ENCODE measurements around the gene MBP. TPM values are rescaled to one million over a fixed set of nuclear protein-coding genes. Genes with fewer than 3 reads are reported as not detected.
"Not testable (repeated sequence)": the region's sequence is repeated elsewhere in the genome, so short reads cannot be mapped to it uniquely, and the experiment has no call there.

Gene MBP
- total RNA-seq, 1 donor = 80.7 TPM

- Histone ChIP-seq H3K9me3 (ENCODE audit: low read depth, low read length) (no peaks in the 10 kb centered on the region), H3K27me3 (ENCODE audit: insufficient read depth, low read length) (no peaks in the 10 kb centered on the region), H3K4me3 (ENCODE audit: low read length) (no peak overlapping the region), H3K4me1 (ENCODE audit: insufficient read depth, low read length) (peaks cover 8% of the 10 kb centered on the region)
Measured at GRCh38 chr18:76958692-76959341, 173.8 kb downstream of the MBP start.

DNA sequence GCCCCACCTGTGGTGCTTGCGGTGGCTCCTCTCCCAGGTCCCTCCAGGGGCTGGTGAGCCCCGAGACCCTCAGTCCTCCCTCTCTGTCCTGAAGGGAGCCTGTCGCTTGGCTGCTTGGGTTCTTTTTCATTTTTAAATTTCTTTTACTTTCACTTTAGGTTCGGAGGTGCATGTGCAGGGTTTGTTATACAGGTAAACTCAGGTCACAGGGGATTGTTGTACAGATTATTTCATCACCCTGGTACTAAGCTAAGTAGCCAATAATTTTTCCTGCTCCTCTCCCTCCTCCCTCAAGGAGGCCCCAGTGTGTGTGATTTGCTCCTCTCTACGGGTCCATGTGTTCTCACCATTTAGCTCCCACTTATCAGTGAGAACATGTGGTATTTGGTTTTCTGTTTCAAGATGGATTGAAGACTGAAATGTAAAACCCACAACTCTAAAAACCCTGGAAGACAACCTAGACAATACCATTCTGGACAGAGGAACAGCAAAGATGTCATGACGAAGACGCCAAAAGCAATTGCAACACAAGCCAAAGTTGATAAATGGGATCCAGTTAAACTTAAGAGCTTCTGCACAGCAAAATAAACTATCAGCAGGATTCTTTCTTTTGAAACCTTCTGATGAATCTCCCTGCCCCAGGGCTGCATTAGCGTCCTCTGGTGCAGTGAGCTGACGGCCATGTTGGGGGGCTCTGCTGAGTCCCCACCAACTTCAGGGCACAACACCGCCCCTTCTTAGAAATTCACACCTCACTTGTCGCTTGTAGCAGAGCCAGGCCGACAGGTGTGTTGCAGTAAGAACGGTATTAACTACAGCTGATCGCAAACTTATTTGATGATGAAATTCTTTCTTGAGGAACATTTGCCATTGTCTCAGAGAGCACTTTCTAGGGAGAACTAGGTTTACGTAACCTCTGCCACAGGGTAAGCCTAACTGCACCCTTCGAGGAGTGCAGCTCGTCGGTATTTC is 174.9 kb downstream of the MBP start:
- H3K27me3 ChIP-seq (ENCODE audit: insufficient read depth, low read length) = no peaks in the 10 kb centered on the region
- no peaks in the 10 kb centered on the region for H3K9me3 ChIP-seq (ENCODE audit: low read depth, low read length)
- H3K4me1 ChIP-seq (ENCODE audit: insufficient read depth, low read length) = no peaks in the 10 kb centered on the region
- H3K4me3 ChIP-seq (ENCODE audit: low read length) = no peak overlapping the region

DNA sequence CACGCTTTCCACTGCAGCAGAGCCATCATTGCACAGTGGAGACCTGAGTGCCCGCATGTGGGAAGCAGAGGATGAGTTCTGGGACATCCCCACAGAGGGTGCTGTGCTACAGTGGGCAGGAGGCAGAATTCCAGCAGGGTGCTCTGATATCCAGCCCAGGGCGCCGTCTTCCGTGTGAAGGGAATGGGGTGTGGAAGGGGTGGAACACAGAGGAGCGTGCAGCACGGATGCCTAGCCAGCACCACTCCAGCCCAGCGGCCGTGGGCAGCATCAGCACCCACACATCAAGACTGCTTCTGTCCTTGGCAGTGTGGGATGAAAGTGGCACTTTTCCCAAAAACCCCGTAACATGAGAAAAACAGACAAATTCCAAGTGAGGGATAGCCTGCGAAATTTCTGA is 175.9 kb downstream of the MBP start:
- Histone ChIP-seq H3K4me3 (ENCODE audit: low read length) (no peak overlapping the region), H3K27me3 (ENCODE audit: insufficient read depth, low read length) (no peaks in the 10 kb centered on the region), H3K9me3 (ENCODE audit: low read depth, low read length) (no peaks in the 10 kb centered on the region), H3K4me1 (ENCODE audit: insufficient read depth, low read length) (no peaks in the 10 kb centered on the region)

- no peak overlapping the region for H3K4me3 ChIP-seq (ENCODE audit: low read length)
- H3K9me3 ChIP-seq (ENCODE audit: low read depth, low read length) = no peaks in the 10 kb centered on the region
- H3K4me1 ChIP-seq (ENCODE audit: insufficient read depth, low read length) = no peaks in the 10 kb centered on the region
- no peaks in the 10 kb centered on the region for H3K27me3 ChIP-seq (ENCODE audit: insufficient read depth, low read length)
Measured at GRCh38 chr18:76955524-76956170, 176.9 kb downstream of the MBP start.

DNA sequence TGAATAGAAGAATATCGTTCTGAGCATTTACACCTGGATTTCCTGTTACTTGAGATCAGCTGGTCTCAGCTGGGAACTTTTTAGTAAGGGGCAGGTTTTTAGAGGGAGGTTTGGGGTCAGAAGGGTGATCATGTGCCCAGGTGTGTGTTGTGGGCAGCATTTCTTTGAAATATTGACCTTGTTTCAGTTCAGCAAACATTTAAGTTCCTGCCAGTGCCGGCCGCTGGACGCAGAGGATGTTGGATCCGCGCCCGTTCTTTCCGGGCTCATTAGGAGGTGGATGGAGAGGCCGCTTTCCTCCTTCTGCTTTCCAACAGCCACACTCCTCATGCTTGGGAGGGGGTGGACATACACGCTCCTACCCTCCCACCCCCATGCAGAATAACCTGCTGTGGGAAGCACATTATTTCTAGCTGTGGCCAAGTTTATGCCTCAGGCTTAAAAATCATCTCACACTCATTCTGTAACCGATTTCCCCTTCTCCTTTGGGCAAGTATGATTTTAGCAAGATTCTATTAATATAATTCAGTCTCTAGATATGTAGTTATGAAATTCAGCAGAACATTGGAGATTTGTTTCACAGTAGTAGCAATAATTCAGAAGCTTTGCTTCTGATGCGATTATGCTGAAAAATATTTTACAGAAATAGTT is 178.9 kb downstream of the MBP start:
- H3K27me3 ChIP-seq (ENCODE audit: insufficient read depth, low read length) = no peaks in the 10 kb centered on the region
- H3K4me1 ChIP-seq (ENCODE audit: insufficient read depth, low read length) = no peaks in the 10 kb centered on the region
- no peak overlapping the region for H3K4me3 ChIP-seq (ENCODE audit: low read length)
- H3K9me3 ChIP-seq (ENCODE audit: low read depth, low read length) = no peaks in the 10 kb centered on the region

GRCh38 chr18:76953156-76953555 is 179.4 kb downstream of the MBP start:
- no peaks in the 10 kb centered on the region for H3K27me3 ChIP-seq (ENCODE audit: insufficient read depth, low read length)
- H3K4me3 ChIP-seq (ENCODE audit: low read length) = no peak overlapping the region
- H3K9me3 ChIP-seq (ENCODE audit: low read depth, low read length) = no peaks in the 10 kb centered on the region
- H3K4me1 ChIP-seq (ENCODE audit: insufficient read depth, low read length) = no peaks in the 10 kb centered on the region

DNA sequence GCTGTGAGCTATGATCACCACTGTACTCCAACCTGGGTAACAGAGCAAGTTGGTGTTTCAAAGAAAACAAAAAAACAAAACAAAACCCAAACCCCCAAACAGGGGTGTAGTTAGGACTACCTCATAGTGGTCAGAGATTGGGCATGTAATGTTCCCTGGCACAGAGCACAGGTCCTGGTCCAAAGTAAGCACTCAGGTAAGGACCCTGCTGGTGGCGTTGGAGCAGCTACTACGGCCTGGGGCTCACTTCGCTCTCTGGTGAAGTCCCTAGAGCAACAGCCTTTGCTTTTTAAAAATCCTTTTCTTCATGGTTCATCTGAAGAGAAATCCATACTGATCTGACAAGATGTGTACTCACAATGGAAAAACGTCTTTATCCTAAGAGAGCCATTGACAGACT is 179.8 kb downstream of the MBP start:
- H3K9me3 ChIP-seq (ENCODE audit: low read depth, low read length) = no peaks in the 10 kb centered on the region
- H3K27me3 ChIP-seq (ENCODE audit: insufficient read depth, low read length) = no peaks in the 10 kb centered on the region
- H3K4me1 ChIP-seq (ENCODE audit: insufficient read depth, low read length) = no peaks in the 10 kb centered on the region
- no peak overlapping the region for H3K4me3 ChIP-seq (ENCODE audit: low read length)

GRCh38 chr18:76951456-76952247 is 180.9 kb downstream of the MBP start:
- Histone ChIP-seq H3K27me3 (ENCODE audit: insufficient read depth, low read length) (no peaks in the 10 kb centered on the region), H3K4me3 (ENCODE audit: low read length) (no peak overlapping the region), H3K9me3 (ENCODE audit: low read depth, low read length) (no peaks in the 10 kb centered on the region), H3K4me1 (ENCODE audit: insufficient read depth, low read length) (no peaks in the 10 kb centered on the region)

GRCh38 chr18:76948345-76948744 is 184.2 kb downstream of the MBP start:
- H3K27me3 ChIP-seq (ENCODE audit: insufficient read depth, low read length) = no peaks in the 10 kb centered on the region
- H3K9me3 ChIP-seq (ENCODE audit: low read depth, low read length) = no peaks in the 10 kb centered on the region
- no peaks in the 10 kb centered on the region for H3K4me1 ChIP-seq (ENCODE audit: insufficient read depth, low read length)
- no peak overlapping the region for H3K4me3 ChIP-seq (ENCODE audit: low read length)

DNA sequence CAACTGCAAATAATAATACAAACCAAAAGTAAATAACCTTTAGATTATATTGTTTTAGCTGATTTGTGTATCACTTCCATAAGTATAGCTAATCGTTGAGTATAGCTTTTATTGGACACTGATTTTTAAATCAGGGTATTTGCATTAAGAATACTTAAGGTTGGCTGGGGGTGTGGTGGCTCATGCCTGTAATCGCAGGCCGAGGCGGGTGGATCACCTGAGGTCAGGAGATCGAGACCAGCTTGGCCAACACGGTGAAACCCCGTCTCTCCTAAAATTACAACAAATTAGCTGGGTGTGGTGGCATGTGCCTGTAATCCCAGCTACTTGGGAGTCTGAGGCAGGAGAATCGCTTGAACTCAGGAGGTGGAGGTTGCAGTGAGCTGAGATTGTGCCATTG is 188.2 kb downstream of the MBP start:
- H3K4me3 ChIP-seq (ENCODE audit: low read length); H3K27me3 ChIP-seq (ENCODE audit: insufficient read depth, low read length); H3K9me3 ChIP-seq (ENCODE audit: low read depth, low read length); H3K4me1 ChIP-seq (ENCODE audit: insufficient read depth, low read length): not testable (repeated sequence)

- no peaks in the 10 kb centered on the region for H3K4me1 ChIP-seq (ENCODE audit: insufficient read depth, low read length)
- no peak overlapping the region for H3K4me3 ChIP-seq (ENCODE audit: low read length)
- no peaks in the 10 kb centered on the region for H3K9me3 ChIP-seq (ENCODE audit: low read depth, low read length)
- no peaks in the 10 kb centered on the region for H3K27me3 ChIP-seq (ENCODE audit: insufficient read depth, low read length)
Measured at GRCh38 chr18:76943542-76944339, 188.8 kb downstream of the MBP start.

DNA sequence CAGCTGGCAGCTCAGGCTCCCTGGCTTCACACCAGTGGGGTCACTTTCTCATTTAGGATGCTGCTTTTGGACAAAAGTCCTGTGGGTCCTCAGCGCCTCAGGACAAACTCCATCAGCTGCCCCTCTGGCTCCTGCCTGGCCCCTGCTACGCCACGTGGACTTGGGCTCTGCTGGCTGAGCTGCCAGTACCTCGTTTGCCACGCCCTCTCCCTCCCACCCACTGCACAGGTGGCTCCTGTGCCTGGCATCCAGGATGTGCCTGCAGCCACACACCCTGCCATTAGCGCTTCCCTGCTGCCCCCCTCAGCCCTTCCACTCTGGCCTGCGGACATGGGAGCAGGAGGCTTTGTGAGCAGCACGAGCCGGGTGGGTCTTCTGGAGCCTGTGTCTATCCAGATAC is 191.3 kb downstream of the MBP start:
- H3K27me3 ChIP-seq (ENCODE audit: insufficient read depth, low read length) = no peaks in the 10 kb centered on the region

DNA sequence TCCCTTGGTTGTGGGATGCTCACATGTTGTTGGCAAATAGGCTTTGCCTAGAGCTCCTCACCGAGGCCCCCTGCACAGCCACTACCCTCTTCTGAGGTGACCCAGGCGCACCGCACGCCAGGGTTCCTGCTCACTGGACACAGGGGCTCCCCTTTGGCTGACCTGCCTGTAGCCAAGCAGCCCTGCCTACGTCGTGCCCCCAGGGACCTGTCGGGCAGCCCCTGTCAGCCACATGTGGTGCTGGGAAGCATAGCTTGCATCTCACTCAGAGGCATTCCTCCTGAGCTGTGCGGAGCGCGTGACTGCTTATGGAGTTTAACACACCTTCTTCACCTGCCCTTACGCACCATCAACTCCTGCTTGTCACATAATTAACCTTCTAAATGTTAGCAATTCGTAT is 194.0 kb downstream of the MBP start:
- no peaks in the 10 kb centered on the region for H3K9me3 ChIP-seq (ENCODE audit: low read depth, low read length)
- no peaks in the 10 kb centered on the region for H3K4me1 ChIP-seq (ENCODE audit: insufficient read depth, low read length)
- no peak overlapping the region for H3K4me3 ChIP-seq (ENCODE audit: low read length)
- no peaks in the 10 kb centered on the region for H3K27me3 ChIP-seq (ENCODE audit: insufficient read depth, low read length)

More for the DNA sequence above, 191.3 kb downstream of the MBP start:
- Histone ChIP-seq H3K4me3 (ENCODE audit: low read length) (no peak overlapping the region), H3K4me1 (ENCODE audit: insufficient read depth, low read length) (no peaks in the 10 kb centered on the region), H3K9me3 (ENCODE audit: low read depth, low read length) (no peaks in the 10 kb centered on the region)

GRCh38 chr18:76937597-76937996 is 195.0 kb downstream of the MBP start:
- H3K4me3 ChIP-seq (ENCODE audit: low read length) = no peak overlapping the region
- no peaks in the 10 kb centered on the region for H3K27me3 ChIP-seq (ENCODE audit: insufficient read depth, low read length)
- H3K9me3 ChIP-seq (ENCODE audit: low read depth, low read length) = no peaks in the 10 kb centered on the region
- H3K4me1 ChIP-seq (ENCODE audit: insufficient read depth, low read length) = no peaks in the 10 kb centered on the region
